ENCODE data around the gene CLEC4F. TPM values are rescaled to one million over a fixed set of nuclear protein-coding genes. Genes with fewer than 3 reads are reported as not detected.

CLEC4F gene
- total RNA-seq, 1 experiment from 2014 or later: not detected

- no peak for DNase-seq (ENCODE audit: low spot score)
- H3K27me3 Mint-ChIP-seq (ENCODE audit: low read depth): peaks cover 16% of the 10 kb centered on the region
- TF ChIP-seq FOXJ3 (CRISPR knock-in tag; IDR thresholded peaks at IDR 0.05; ENCODE audit: borderline replicate concordance) (no peak), ZBTB43 (CRISPR knock-in tag; IDR thresholded peaks at IDR 0.05) (no peak), JUN (CRISPR knock-in tag; IDR thresholded peaks at IDR 0.05) (no peak), ZNF396 (CRISPR knock-in tag; IDR thresholded peaks at IDR 0.05; ENCODE audit: borderline replicate concordance) (no peak), AFF4 (CRISPR knock-in tag; IDR thresholded peaks at IDR 0.05; ENCODE audit: borderline replicate concordance) (no peak), KAT7 (CRISPR knock-in tag; IDR thresholded peaks at IDR 0.05; ENCODE audit: borderline replicate concordance) (no peak), IRF2 (CRISPR knock-in tag; IDR thresholded peaks at IDR 0.05; ENCODE audit: borderline replicate concordance, low read depth) (no peak), TEAD1 (CRISPR knock-in tag; IDR thresholded peaks at IDR 0.05) (no peak), ELF4 (CRISPR knock-in tag; IDR thresholded peaks at IDR 0.05; ENCODE audit: low read depth) (no peak), ZNF232 (CRISPR knock-in tag; IDR thresholded peaks at IDR 0.05) (no peak), ZNF671 (CRISPR knock-in tag; IDR thresholded peaks at IDR 0.05) (no peak), CREB1 (CRISPR knock-in tag; IDR thresholded peaks at IDR 0.05) (no peak), GTF2I (CRISPR knock-in tag; conservative IDR thresholded peaks at IDR 0.05) (no peak), ETV6 (CRISPR knock-in tag; IDR thresholded peaks at IDR 0.05) (no peak), ZNF512 (CRISPR knock-in tag; IDR thresholded peaks at IDR 0.05; ENCODE audit: borderline replicate concordance) (no peak), NR2C2 (CRISPR knock-in tag; IDR thresholded peaks at IDR 0.05) (no peak)
- TF ChIP-seq, protein P1, sequence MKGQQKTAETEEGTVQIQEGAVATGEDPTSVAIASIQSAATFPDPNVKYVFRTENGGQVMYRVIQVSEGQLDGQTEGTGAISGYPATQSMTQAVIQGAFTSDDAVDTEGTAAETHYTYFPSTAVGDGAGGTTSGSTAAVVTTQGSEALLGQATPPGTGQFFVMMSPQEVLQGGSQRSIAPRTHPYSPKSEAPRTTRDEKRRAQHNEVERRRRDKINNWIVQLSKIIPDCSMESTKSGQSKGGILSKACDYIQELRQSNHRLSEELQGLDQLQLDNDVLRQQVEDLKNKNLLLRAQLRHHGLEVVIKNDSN (CRISPR knock-in tag; IDR thresholded peaks at IDR 0.05): no peak
- TF ChIP-seq, protein P2, sequence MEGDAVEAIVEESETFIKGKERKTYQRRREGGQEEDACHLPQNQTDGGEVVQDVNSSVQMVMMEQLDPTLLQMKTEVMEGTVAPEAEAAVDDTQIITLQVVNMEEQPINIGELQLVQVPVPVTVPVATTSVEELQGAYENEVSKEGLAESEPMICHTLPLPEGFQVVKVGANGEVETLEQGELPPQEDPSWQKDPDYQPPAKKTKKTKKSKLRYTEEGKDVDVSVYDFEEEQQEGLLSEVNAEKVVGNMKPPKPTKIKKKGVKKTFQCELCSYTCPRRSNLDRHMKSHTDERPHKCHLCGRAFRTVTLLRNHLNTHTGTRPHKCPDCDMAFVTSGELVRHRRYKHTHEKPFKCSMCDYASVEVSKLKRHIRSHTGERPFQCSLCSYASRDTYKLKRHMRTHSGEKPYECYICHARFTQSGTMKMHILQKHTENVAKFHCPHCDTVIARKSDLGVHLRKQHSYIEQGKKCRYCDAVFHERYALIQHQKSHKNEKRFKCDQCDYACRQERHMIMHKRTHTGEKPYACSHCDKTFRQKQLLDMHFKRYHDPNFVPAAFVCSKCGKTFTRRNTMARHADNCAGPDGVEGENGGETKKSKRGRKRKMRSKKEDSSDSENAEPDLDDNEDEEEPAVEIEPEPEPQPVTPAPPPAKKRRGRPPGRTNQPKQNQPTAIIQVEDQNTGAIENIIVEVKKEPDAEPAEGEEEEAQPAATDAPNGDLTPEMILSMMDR (IDR thresholded peaks at IDR 0.05): no peak
- TF ChIP-seq, protein P3, sequence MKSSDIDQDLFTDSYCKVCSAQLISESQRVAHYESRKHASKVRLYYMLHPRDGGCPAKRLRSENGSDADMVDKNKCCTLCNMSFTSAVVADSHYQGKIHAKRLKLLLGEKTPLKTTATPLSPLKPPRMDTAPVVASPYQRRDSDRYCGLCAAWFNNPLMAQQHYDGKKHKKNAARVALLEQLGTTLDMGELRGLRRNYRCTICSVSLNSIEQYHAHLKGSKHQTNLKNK (CRISPR knock-in tag; IDR thresholded peaks at IDR 0.05): no peak
- ATAC-seq: no peak
- H3K4me1 Mint-ChIP-seq: peaks cover 40% of the 10 kb centered on the region
- ChIA-PET CTCF (interaction anchor here (0.8 to 2.9 kb wide), 16 partner anchors 9 to 232 kb away, joined by 3 to 50 read pairs (median 9); partner anchors contain the start of gene FIGLA), POLR2A (no interaction called here)
- no peaks in the 10 kb centered on the region for H3K9me3 Mint-ChIP-seq
- H3K27ac Mint-ChIP-seq: 0 out of 2 replicates have a peak overlapping the region, but pooled peaks have one; percentile 35
- peak overlapping the region; percentile 72; the same call in 1 of the 2 replicates for H3K4me3 Mint-ChIP-seq
- H3K36me3 Mint-ChIP-seq: peaks cover under 1% of the 10 kb centered on the region; the same call in 1 of the 2 replicates
These were observed 50.9 kb downstream of the CLEC4F start for GRCh38 chr2:70769450-70769849.

Measured in WTC11 (cell line).